LoVo (cell line): ENCODE measurements around the gene KCTD19.

ENCODE experiments used
- DNase-seq: peaks from one replicate; pipeline ENCODE4 v3.0.0-alpha.2; 2016; ENCODE audit warnings: low spot score

Gene KCTD19

DNA sequence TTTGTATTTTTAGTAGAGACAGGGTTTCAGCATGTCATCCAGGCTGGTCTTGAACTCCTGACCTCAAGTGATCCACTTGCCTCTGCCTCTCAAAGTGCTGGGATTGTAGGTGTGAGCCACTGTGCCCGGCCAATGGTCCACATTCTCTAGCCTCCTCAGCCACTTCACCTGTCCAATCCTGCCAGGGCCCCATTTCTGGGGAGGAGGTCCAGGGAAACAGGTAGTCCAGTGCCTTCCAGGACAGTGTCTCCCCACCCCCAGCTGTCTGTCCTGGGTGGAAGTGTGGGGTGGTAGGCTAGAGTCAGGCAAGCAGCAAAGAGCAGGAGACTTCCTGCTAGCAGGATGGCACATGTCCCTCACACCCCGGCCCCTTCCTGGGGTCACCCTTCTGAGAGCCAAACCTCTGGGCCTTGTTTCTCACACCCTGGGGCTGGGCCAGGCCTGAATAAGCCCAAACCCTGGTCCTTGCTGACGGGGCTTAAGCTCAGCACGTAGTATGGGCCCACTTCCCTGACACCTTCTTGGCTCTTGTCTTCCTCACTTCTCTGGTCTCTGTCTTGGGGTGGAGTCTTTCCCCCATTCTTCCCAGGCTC, 84.3 kb downstream of the KCTD19 start:
- DNase-seq, result no peak

DNA sequence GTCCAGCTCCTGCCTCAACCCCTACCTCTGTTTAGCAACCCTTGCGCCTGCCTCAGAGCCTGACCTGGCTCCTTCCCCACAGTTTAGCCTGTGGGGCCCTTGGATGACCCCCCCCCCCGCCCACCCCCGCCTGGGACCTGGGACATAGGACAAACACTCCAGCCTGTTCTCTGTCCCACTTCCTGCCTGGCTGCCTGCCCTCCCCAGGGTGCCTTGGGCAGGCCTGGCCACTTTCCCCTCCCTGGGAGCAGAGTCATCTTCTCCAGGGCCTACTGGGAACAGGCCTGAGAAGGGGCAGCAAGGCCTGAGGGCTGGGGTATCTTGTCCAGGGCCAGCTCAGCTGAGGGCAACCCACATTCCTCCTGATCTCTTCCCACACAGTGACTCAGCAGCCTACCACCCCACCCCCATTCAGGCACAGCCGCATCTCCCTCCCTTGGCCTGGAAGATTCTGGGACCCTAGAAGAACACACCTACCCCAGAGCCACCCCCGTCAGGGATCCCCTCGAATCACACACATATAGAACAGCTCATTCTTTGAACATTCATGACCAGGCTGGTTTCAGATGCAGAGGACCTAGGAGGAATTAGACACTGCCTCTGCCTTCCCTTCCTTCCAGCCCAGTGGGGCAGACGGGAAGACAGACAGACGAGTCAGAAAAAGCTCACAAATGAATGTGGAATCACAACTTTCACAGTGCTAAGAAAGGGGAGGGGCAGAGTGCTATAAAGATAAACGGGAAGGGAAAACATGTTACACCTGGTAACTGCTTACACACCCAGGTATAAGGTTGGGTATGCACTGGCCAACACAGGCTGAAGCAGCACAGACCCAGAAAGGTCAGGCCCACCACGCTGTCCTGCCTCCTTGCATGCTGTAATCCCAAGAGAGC, 85.3 kb downstream of the KCTD19 start:
- DNase-seq, result no peak

GRCh38 chr16:67240506-67240905, 86.0 kb downstream of the KCTD19 start:
- DNase-seq, result no peak
